HepG2 (cell line): Measurements from ENCODE around the gene GFOD1. TPM values are rescaled to one million over a fixed set of nuclear protein-coding genes. Genes with fewer than 3 reads are reported as not detected.
A peak's percentile ranks its signal among the peaks of the same experiment; 100 is the strongest.

Experiments
- CREM ChIP-seq, 2 experiments: sonication (generic) in 1 of 2; formaldehyde crosslinking in 1 of 2; IDR thresholded peaks; 2 replicates each; pipeline versions ENCODE4 v1.4.0 to v1.6.1; 2016 to 2020; ENCODE audit warnings: antibody characterized with exemption in 1 of 2, mild to moderate bottlenecking in 1 of 2, missing genetic modification reagents in 1 of 2
- DPF2 ChIP-seq: sonication (generic); formaldehyde crosslinking; IDR thresholded peaks from 2 replicates; pipeline ENCODE4 v1.4.0; 2020; ENCODE audit warnings: mild to moderate bottlenecking, low read depth, missing genetic modification reagents, borderline replicate concordance
- HNF1A ChIP-seq, 2 experiments: sonication (generic) in 1 of 2; formaldehyde crosslinking in 1 of 2; IDR thresholded peaks; 2 replicates each; pipeline versions ENCODE4 v1.4.0 to v1.6.1; 2016 to 2020; ENCODE audit warnings: borderline replicate concordance in 1 of 2, low read depth in 1 of 2, mild to moderate bottlenecking in 1 of 2, missing genetic modification reagents in 1 of 2
- KLF15 ChIP-seq: sonication (generic); formaldehyde crosslinking; IDR thresholded peaks from 2 replicates; pipeline ENCODE4 v1.8.1; 2023; ENCODE audit warnings: borderline replicate concordance, mild to moderate bottlenecking, inconsistent platforms, missing genetic modification reagents, mixed read lengths
- RARA ChIP-seq: IDR thresholded peaks from 2 replicates; pipeline ENCODE4 v1.6.1; 2016; ENCODE audit warnings: missing genetic modification reagents, missing compliant biosample characterization
- ZBTB40 ChIP-seq, 2 experiments: fragments of 450-650 bp in 1 of 2; sonication (generic) in 1 of 2; formaldehyde crosslinking in 1 of 2; IDR thresholded peaks; 2 replicates each; pipeline versions ENCODE4 v1.6.1 to v1.8.0; 2016 to 2022; ENCODE audit warnings: antibody characterized with exemption in 1 of 2, mild to moderate bottlenecking in 1 of 2, missing genetic modification reagents in 1 of 2
- ZNF317 ChIP-seq: sonication (generic); formaldehyde crosslinking; IDR thresholded peaks from 2 replicates; pipeline ENCODE4 v1.5.0; 2020; ENCODE audit warnings: mild to moderate bottlenecking, missing genetic modification reagents
- ZNF709 ChIP-seq: sonication (generic); formaldehyde crosslinking; IDR thresholded peaks from 2 replicates; pipeline ENCODE4 v1.5.0; 2020; ENCODE audit warnings: mild to moderate bottlenecking, missing genetic modification reagents
- ZNF816 ChIP-seq: sonication (generic); formaldehyde crosslinking; IDR thresholded peaks from 2 replicates; pipeline ENCODE4 v1.8.0; 2022; ENCODE audit warnings: missing genetic modification reagents, mild to moderate bottlenecking, borderline replicate concordance
- polyA plus RNA-seq, 8 experiments: library from polyadenylated mRNA; depleted of rRNA in 3 of 8; stranded (reverse) in 7 of 8; unstranded in 1 of 8; fragments of >200 nt; fragmentation: Illumina TruSeq in 4 of 8; extraction: Trizol in 4 of 8; gene quantifications; 2 replicates each; pipeline versions ENCODE4 v1.2.1 to v1.2.3, GENCODE V29; 2011 to 2016; ENCODE audit warnings: low read depth in 4 of 8, missing spikeins in 1 of 8, mixed read lengths in 1 of 8; ENCODE audit not compliant: insufficient read depth in 1 of 8
- total RNA-seq, 5 experiments: library from RNA; depleted of rRNA; stranded (reverse); fragments of >200 nt; fragmentation: Illumina TruSeq; extraction: Trizol; gene quantifications; 2 replicates each; pipeline ENCODE4 v1.2.3, GENCODE V29; 2016; ENCODE audit warnings: low read depth in 1 of 5

The GFOD1 gene
- total and polyA plus RNA-seq, 2 of the 13 experiments (the other 11 are each of a cell fraction or from before 2014, with no cell fraction given): 1.9 to 6.4 TPM

GRCh38 chr6:13407709-13408695 is 79.4 kb downstream of the GFOD1 start (continued):
- TF ChIP-seq HNF1A (IDR thresholded peaks at IDR 0.05; ENCODE audit: low read depth): no peak
- TF ChIP-seq HNF1A (CRISPR knock-in tag; IDR thresholded peaks at IDR 0.05; ENCODE audit: borderline replicate concordance): peak; percentile 77; the same call in 1 of the 2 replicates
- TF ChIP-seq ZNF317 (CRISPR knock-in tag): no peak
- TF ChIP-seq ZBTB40 (IDR thresholded peaks at IDR 0.05): no peak
- TF ChIP-seq ZBTB40 (CRISPR knock-in tag; IDR thresholded peaks at IDR 0.05): no peak
- peak; percentile 71; the same call in 1 of the 2 replicates for TF ChIP-seq ZNF709
- 0 out of 2 replicates have a peak, but pooled peaks have one; percentile 74 for TF ChIP-seq DPF2 (CRISPR knock-in tag)
- no peak; the same call in 1 of the 2 replicates for TF ChIP-seq ZNF816 (CRISPR knock-in tag)
- peak; percentile 88 for TF ChIP-seq CREM (IDR thresholded peaks at IDR 0.05)
- no peak for TF ChIP-seq CREM (CRISPR knock-in tag; IDR thresholded peaks at IDR 0.05)
- peak; percentile 89 for TF ChIP-seq RARA (CRISPR knock-in tag)
- peak; percentile 31; the same call in 1 of the 2 replicates for TF ChIP-seq KLF15 (CRISPR knock-in tag)
